K562 (cell line): ENCODE results near the gene KIF15. TPM values are rescaled to one million over a fixed set of nuclear protein-coding genes. Genes with fewer than 3 reads are reported as not detected.

Experiments used
- AFF4 ChIP-seq: sonication (generic); formaldehyde crosslinking; IDR thresholded peaks from 2 replicates; pipeline ENCODE4 v1.8.0; 2023; ENCODE audit warnings: mild to moderate bottlenecking, missing genetic modification reagents
- ASH1L ChIP-seq: fragments of 450-650 bp; IDR thresholded peaks from 2 replicates; pipeline ENCODE4 v1.6.1; 2018; ENCODE audit warnings: borderline replicate concordance, mild to moderate bottlenecking, low read depth; ENCODE audit not compliant: partially characterized antibody
- CHD1 ChIP-seq: fragments of 200-600 bp; sonication (generic); IDR thresholded peaks from one replicate; pipeline ENCODE4 v1.6.1; 2012; ENCODE audit warnings: mild to moderate bottlenecking, moderate library complexity, low read length, inconsistent platforms
- E2F5 ChIP-seq: sonication (generic); formaldehyde crosslinking; IDR thresholded peaks from 2 replicates; pipeline ENCODE4 v1.8.0; 2022; ENCODE audit warnings: mild to moderate bottlenecking, missing genetic modification reagents
- EGR1 ChIP-seq: fragments of 450-650 bp; conservative IDR thresholded peaks from 2 replicates; pipeline ENCODE4 v1.6.1; 2017; ENCODE audit warnings: mild to moderate bottlenecking
- EHMT2 ChIP-seq: fragments of 450-650 bp; IDR thresholded peaks from 2 replicates; pipeline ENCODE4 v1.6.1; 2018; ENCODE audit warnings: antibody characterized with exemption
- ERF ChIP-seq: fragments of 450-650 bp; formaldehyde crosslinking; IDR thresholded peaks from 2 replicates; pipeline ENCODE4 v1.4.0; 2020; ENCODE audit warnings: mild to moderate bottlenecking, mixed read lengths
- HOXB6 ChIP-seq: fragments of 250-450 bp; sonication (Bioruptor Pico); IDR thresholded peaks from 2 replicates; pipeline ENCODE4 v1.5.1; 2022; ENCODE audit warnings: mild to moderate bottlenecking, borderline replicate concordance
- KAT2B ChIP-seq: IDR thresholded peaks from one replicate; pipeline ENCODE4 v1.6.1; 2012; ENCODE audit warnings: low read depth, mild to moderate bottlenecking, control low read depth, inconsistent platforms, low read length, moderate library complexity
- KAT7 ChIP-seq: sonication (generic); formaldehyde crosslinking; IDR thresholded peaks from 2 replicates; pipeline ENCODE4 v1.8.0; 2022; ENCODE audit warnings: missing genetic modification reagents, mild to moderate bottlenecking, borderline replicate concordance
- SMAD4 ChIP-seq: fragments of 250-450 bp; sonication (Bioruptor Pico); conservative IDR thresholded peaks from 2 replicates; pipeline ENCODE4 v1.8.0; 2021; ENCODE audit warnings: inconsistent platforms, mild to moderate bottlenecking, moderate library complexity
- SNIP1 ChIP-seq: fragments of 450-650 bp; IDR thresholded peaks from 2 replicates; pipeline ENCODE4 v1.7.1; 2017; ENCODE audit warnings: low read depth, mild to moderate bottlenecking
- SP2 ChIP-seq: IDR thresholded peaks from 2 replicates; pipeline ENCODE4 v1.6.1; 2011; ENCODE audit warnings: mild to moderate bottlenecking, low read depth, low read length, moderate library complexity; ENCODE audit not compliant: poor library complexity, severe bottlenecking; ENCODE audit errors: extremely low read depth
- TRIM25 ChIP-seq: fragments of 450-650 bp; IDR thresholded peaks from 2 replicates; pipeline ENCODE4 v1.7.0; 2016; ENCODE audit warnings: borderline replicate concordance
- WHSC1 ChIP-seq: IDR thresholded peaks from one replicate; pipeline ENCODE4 v1.6.1; 2012; ENCODE audit warnings: low read length, control low read depth, inconsistent platforms
- ZNF174 ChIP-seq: fragments of 250-450 bp; sonication (Bioruptor Pico); IDR thresholded peaks from 2 replicates; pipeline ENCODE4 v1.4.0; 2020; ENCODE audit warnings: mild to moderate bottlenecking
- ZNF274 ChIP-seq: IDR thresholded peaks from 2 replicates; pipeline ENCODE4 v1.6.1; 2011; ENCODE audit warnings: low read depth, mild to moderate bottlenecking, low read length, moderate library complexity, borderline replicate concordance
- ZNF280B ChIP-seq: fragments of 250-450 bp; sonication (Bioruptor Pico); IDR thresholded peaks from 2 replicates; pipeline ENCODE4 v1.5.1; 2021; ENCODE audit warnings: mild to moderate bottlenecking
- ZNF551 ChIP-seq: fragments of 250-450 bp; sonication (Bioruptor Pico); IDR thresholded peaks from 2 replicates; pipeline ENCODE4 v1.5.0; 2021; ENCODE audit warnings: mild to moderate bottlenecking, moderate library complexity
- ZNF740 ChIP-seq, 3 experiments: fragments of 200-800 bp in 1 of 3; sonication (Bioruptor generic) in 1 of 3; sonication (generic) in 1 of 3; formaldehyde crosslinking in 1 of 3; IDR thresholded peaks; 2 replicates each; pipeline versions ENCODE4 v1.6.1 to v1.8.0; 2016 to 2022; ENCODE audit warnings: mild to moderate bottlenecking in 2 of 3, missing compliant biosample characterization in 2 of 3, missing genetic modification characterization in 2 of 3, missing genetic modification reagents in 1 of 3
- polyA plus RNA-seq, 8 experiments: library from polyadenylated mRNA; depleted of rRNA in 4 of 8; stranded (reverse) in 5 of 8; unstranded in 3 of 8; fragments of >200 nt; fragmentation: Nextera tagmentation in 2 of 8; fragmentation: Illumina TruSeq in 1 of 8; extraction: Ambion mirVana in 2 of 8; extraction: Trizol in 1 of 8; gene quantifications; 2 replicates each; pipeline versions ENCODE4 v1.2.1 to v1.2.3, GENCODE V29; 2011 to 2014; ENCODE audit warnings: inconsistent platforms in 1 of 8, missing spikeins in 1 of 8
- total RNA-seq, 7 experiments: library from RNA; depleted of rRNA in 6 of 7; stranded (reverse); fragments of >200 nt in 6 of 7; fragmentation: Illumina TruSeq in 2 of 7; extraction: Trizol in 2 of 7; gene quantifications; 2 replicates each; pipeline versions ENCODE4 v1.2.1 to v1.2.3, GENCODE V29; 2011 to 2021; ENCODE audit warnings: low replicate concordance in 1 of 7

The KIF15 gene
- total and polyA plus RNA-seq, 9 of the 15 experiments (the other 6 are each of a cell fraction or from before 2014, with no cell fraction given), result 9.0 to 45.9 (median 26.0) TPM

GRCh38 chr3:44762170-44762677 is 630 bp downstream of the KIF15 start (continued):
- no peak for TF ChIP-seq SP2
- TF ChIP-seq AFF4 (CRISPR knock-in tag), result no peak
- no peak for TF ChIP-seq CHD1
- no peak for TF ChIP-seq ZNF174 (CRISPR knock-in tag)
- no peak for TF ChIP-seq ERF (CRISPR knock-in tag)
- no peak for TF ChIP-seq WHSC1
- TF ChIP-seq EHMT2, result no peak
- no peak for TF ChIP-seq ZNF274
- TF ChIP-seq TRIM25, result 0 out of 2 replicates have a peak, but pooled peaks have one; percentile 19
- no peak for TF ChIP-seq HOXB6 (CRISPR knock-in tag)
- TF ChIP-seq KAT7 (CRISPR knock-in tag), result no peak
- TF ChIP-seq ZNF551, result no peak
- TF ChIP-seq E2F5, result no peak
- TF ChIP-seq ZNF280B, result no peak
- TF ChIP-seq ZNF740 (CRISPR knock-in tag; IDR thresholded peaks at IDR 0.05), result no peak
- no peak for TF ChIP-seq ZNF740 (tag; IDR thresholded peaks at IDR 0.05)
- TF ChIP-seq SNIP1, result no peak
- TF ChIP-seq ASH1L, result peak; percentile 26
- TF ChIP-seq KAT2B, result no peak
- no peak for TF ChIP-seq EGR1
- TF ChIP-seq SMAD4 (CRISPR knock-in tag), result no peak
